ENCODE data around the gene GPR137. TPM values are rescaled to one million over a fixed set of nuclear protein-coding genes. Genes with fewer than 3 reads are reported as not detected.

GPR137 gene
- total and polyA plus RNA-seq, 12 donors = 15.6 to 69.8 (median 41.2) TPM

Small RNA genes within 50 kb of the gene (small RNA-seq; reads per million reads assigned to genes)
- gene RF00019 = 0 reads per million in 2 donors

Other genes starting within 250 kb of the GPR137 start
- 10 to 100 TPM in 1 of 9 donors, 1 to 10 TPM in 2, under 1 TPM in 2, not detected in 4; 0.33 to 11.1 (median 4.0) TPM for gene FLRT1, start 249.9 kb upstream of the GPR137 start, total RNA-seq
- 1 to 10 TPM in 2 of 3 donors, under 1 TPM in 1; 0.54 to 5.0 (median 2.4) TPM for gene FLRT1, start 249.9 kb upstream of the GPR137 start, polyA plus RNA-seq
- gene MACROD1, start 119.7 kb upstream of the GPR137 start, total RNA-seq = 10 to 100 TPM; 13.5 to 62.9 (median 22.3) TPM
- 10 to 100 TPM in 2 of 3 donors, 1 to 10 TPM in 1; 5.5 to 60.7 (median 41.1) TPM for gene MACROD1, start 119.7 kb upstream of the GPR137 start, polyA plus RNA-seq
- 100 to 1,000 TPM; 126 to 404 (median 184) TPM for gene STIP1, start 99.7 kb upstream of the GPR137 start, total RNA-seq
- gene STIP1, start 99.7 kb upstream of the GPR137 start, polyA plus RNA-seq = 100 to 1,000 TPM in 1 of 3 donors, 10 to 100 TPM in 2; 82.1 to 523 (median 91.4) TPM
- 10 to 100 TPM in 8 of 9 donors, 1 to 10 TPM in 1; 3.2 to 77.0 (median 29.9) TPM for gene FERMT3, start 79.1 kb upstream of the GPR137 start, total RNA-seq
- 10 to 100 TPM in 2 of 3 donors, 1 to 10 TPM in 1; 5.5 to 57.8 (median 49.0) TPM for gene FERMT3, start 79.1 kb upstream of the GPR137 start, polyA plus RNA-seq
- 10 to 100 TPM; 40.8 to 90.3 (median 55.6) TPM for gene TRPT1, start 59.7 kb upstream of the GPR137 start, total RNA-seq
- gene TRPT1, start 59.7 kb upstream of the GPR137 start, polyA plus RNA-seq = 100 to 1,000 TPM in 2 of 3 donors, 10 to 100 TPM in 1; 17.9 to 205 (median 175) TPM
- 100 to 1,000 TPM in 2 of 9 donors, 10 to 100 TPM in 7; 67.2 to 126 (median 79.9) TPM for gene NUDT22, start 59.6 kb upstream of the GPR137 start, total RNA-seq
- 100 to 1,000 TPM in 2 of 3 donors, 10 to 100 TPM in 1; 19.5 to 190 (median 101) TPM for gene NUDT22, start 59.6 kb upstream of the GPR137 start, polyA plus RNA-seq
- 100 to 1,000 TPM in 1 of 9 donors, 10 to 100 TPM in 8; 19.9 to 112 (median 44.3) TPM for gene DNAJC4, start 55.3 kb upstream of the GPR137 start, total RNA-seq
- gene DNAJC4, start 55.3 kb upstream of the GPR137 start, polyA plus RNA-seq = 100 to 1,000 TPM in 2 of 3 donors, 10 to 100 TPM in 1; 59.4 to 220 (median 192) TPM
- 100 to 1,000 TPM in 5 of 9 donors, 10 to 100 TPM in 4; 36.0 to 156 (median 129) TPM for gene VEGFB, start 51.3 kb upstream of the GPR137 start, total RNA-seq
- 100 to 1,000 TPM in 2 of 3 donors, 10 to 100 TPM in 1; 64.4 to 185 (median 158) TPM for gene VEGFB, start 51.3 kb upstream of the GPR137 start, polyA plus RNA-seq
- 100 to 1,000 TPM in 3 of 9 donors, 10 to 100 TPM in 6; 76.1 to 185 (median 96.1) TPM for gene FKBP2, start 44.8 kb upstream of the GPR137 start, total RNA-seq
- gene FKBP2, start 44.8 kb upstream of the GPR137 start, polyA plus RNA-seq = 100 to 1,000 TPM; 206 to 812 (median 791) TPM
- gene PPP1R14B, start 38.9 kb upstream of the GPR137 start, total RNA-seq = 100 to 1,000 TPM in 7 of 9 donors, 10 to 100 TPM in 2; 77.2 to 212 (median 128) TPM
- 100 to 1,000 TPM in 2 of 3 donors, 10 to 100 TPM in 1; 85.1 to 331 (median 327) TPM for gene PPP1R14B, start 38.9 kb upstream of the GPR137 start, polyA plus RNA-seq
- gene PLCB3, start 34.3 kb upstream of the GPR137 start, total RNA-seq = 10 to 100 TPM in 8 of 9 donors, 1 to 10 TPM in 1; 5.0 to 65.9 (median 44.0) TPM
- 10 to 100 TPM in 2 of 3 donors, 1 to 10 TPM in 1; 6.6 to 89.5 (median 31.7) TPM for gene PLCB3, start 34.3 kb upstream of the GPR137 start, polyA plus RNA-seq
- 100 to 1,000 TPM in 5 of 9 donors, 10 to 100 TPM in 4; 72.9 to 219 (median 100) TPM for gene BAD, start 1.2 kb upstream of the GPR137 start, total RNA-seq
- gene BAD, start 1.2 kb upstream of the GPR137 start, polyA plus RNA-seq = 100 to 1,000 TPM in 2 of 3 donors, 1 to 10 TPM in 1; 9.5 to 111 (median 102) TPM
- under 1 TPM in 1 of 9 donors, not detected in 8; 0.54 TPM for gene KCNK4, start 5.5 kb downstream of the GPR137 start, total RNA-seq
- under 1 TPM in 1 of 3 donors, not detected in 2; 0.10 TPM for gene KCNK4, start 5.5 kb downstream of the GPR137 start, polyA plus RNA-seq
- under 1 TPM in 2 of 9 donors, not detected in 7; 0.28 to 0.69 TPM for gene CATSPERZ, start 14.5 kb downstream of the GPR137 start, total RNA-seq
- 1 to 10 TPM in 1 of 3 donors, under 1 TPM in 1, not detected in 1; 0.74 to 1.2 TPM for gene CATSPERZ, start 14.5 kb downstream of the GPR137 start, polyA plus RNA-seq
- 10 to 100 TPM; 27.5 to 74.4 (median 53.1) TPM for gene ESRRA, start 19.7 kb downstream of the GPR137 start, total RNA-seq
- 10 to 100 TPM; 18.2 to 62.1 (median 56.0) TPM for gene ESRRA, start 19.7 kb downstream of the GPR137 start, polyA plus RNA-seq
- 100 to 1,000 TPM; 286 to 991 (median 383) TPM for gene TRMT112, start 31.7 kb downstream of the GPR137 start, total RNA-seq
- gene TRMT112, start 31.7 kb downstream of the GPR137 start, polyA plus RNA-seq = 100 to 1,000 TPM; 362 to 855 (median 658) TPM
- 100 to 1,000 TPM; 324 to 843 (median 433) TPM for gene PRDX5, start 32.3 kb downstream of the GPR137 start, total RNA-seq
- gene PRDX5, start 32.3 kb downstream of the GPR137 start, polyA plus RNA-seq = 100 to 1,000 TPM; 403 to 713 (median 555) TPM
- gene CCDC88B, start 54.4 kb downstream of the GPR137 start, total RNA-seq = 10 to 100 TPM in 8 of 9 donors, 1 to 10 TPM in 1; 8.9 to 22.6 (median 14.4) TPM
- gene CCDC88B, start 54.4 kb downstream of the GPR137 start, polyA plus RNA-seq = 100 to 1,000 TPM in 1 of 3 donors, 10 to 100 TPM in 1, 1 to 10 TPM in 1; 5.1 to 143 (median 47.9) TPM
- gene RPS6KA4, start 73.3 kb downstream of the GPR137 start, total RNA-seq = 10 to 100 TPM; 13.4 to 89.3 (median 26.3) TPM
- gene RPS6KA4, start 73.3 kb downstream of the GPR137 start, polyA plus RNA-seq = 10 to 100 TPM in 2 of 3 donors, 1 to 10 TPM in 1; 4.9 to 29.8 (median 14.4) TPM

Data from adrenal gland (tissue), 12 donors.